AG10803 (cell line): ENCODE data around the gene PWP2.

Experiments
- DNase-seq: peaks from one replicate; pipeline ENCODE4 v3.0.0; 2010; ENCODE audit warnings: low read depth
- H3K4me3 ChIP-seq: 2 replicates; pipeline ENCODE4 v1.5.1; 2011; ENCODE audit warnings: mild to moderate bottlenecking, low read length, control low read depth
- CTCF ChIP-seq: conservative IDR thresholded peaks from 2 replicates; pipeline ENCODE4 v1.5.1; 2011; ENCODE audit warnings: mild to moderate bottlenecking, low read length, control low read depth, inconsistent platforms

PWP2 gene

GRCh38 chr21:44107026-44107501 is at the start of gene PWP2:
PWP2 (plus strand) TSS chr21:44107399; CDS start chr21:44107417, 18 bp downstream.
- peak within 1 kb of the TSS; percentile 47 for H3K4me3 ChIP-seq

GRCh38 chr21:44057960-44058651 is 49.1 kb upstream of the PWP2 start:
- no peak overlapping the region for H3K4me3 ChIP-seq
- TF ChIP-seq CTCF: no peak
- DNase-seq: no peak

More at GRCh38 chr21:44107026-44107501, at the start of gene PWP2:
- DNase-seq: peak; percentile 26

- DNase-seq: no peak
- no peak overlapping the region for H3K4me3 ChIP-seq
- TF ChIP-seq CTCF: no peak
Measured at GRCh38 chr21:44058652-44058964, 48.6 kb upstream of the PWP2 start.

GRCh38 chr21:44058981-44059380 is 48.2 kb upstream of the PWP2 start:
- no peak for TF ChIP-seq CTCF
- no peak for DNase-seq
- no peak overlapping the region for H3K4me3 ChIP-seq

GRCh38 chr21:44059710-44060109 is 47.5 kb upstream of the PWP2 start:
- no peak for DNase-seq
- no peak for TF ChIP-seq CTCF
- no peak overlapping the region for H3K4me3 ChIP-seq

GRCh38 chr21:44062380-44062779 is 44.8 kb upstream of the PWP2 start:
- TF ChIP-seq CTCF: no peak
- DNase-seq: no peak
- no peak overlapping the region for H3K4me3 ChIP-seq

GRCh38 chr21:44063151-44063912 is 43.9 kb upstream of the PWP2 start:
- no peak for TF ChIP-seq CTCF
- H3K4me3 ChIP-seq: no peak overlapping the region

More at GRCh38 chr21:44063151-44063912, 43.9 kb upstream of the PWP2 start:
- no peak for DNase-seq
